Activated T-helper 1 cell treated with anti-CD3 and anti-CD28 coated beads, Interleukin-12 subunit alpha, Interleukin-12 subunit beta, Interleukin-2, Interleukin-4 antibody, amounts not matched to agents 30 ng/mL and 10 ng/mL and 1 ng/mL, durations not matched to agents 14 hours and 24 hours and 36 hours (primary cell): ENCODE measurements around the gene MEGF8. TPM values are rescaled to one million over a fixed set of nuclear protein-coding genes. Genes with fewer than 3 reads are reported as not detected.

Source experiments
- DNase-seq: peaks from one replicate; pipeline ENCODE4 v3.0.0; 2021; ENCODE audit warnings: low spot score
- H3K27ac Mint-ChIP-seq: one replicate; pipeline ENCODE4 v1.8.0; 2021; ENCODE audit warnings: mild to moderate bottlenecking, mixed read lengths
- H3K27me3 Mint-ChIP-seq: one replicate; pipeline ENCODE4 v1.8.0; 2022; ENCODE audit warnings: mild to moderate bottlenecking, moderate library complexity, mixed read lengths; ENCODE audit not compliant: insufficient read depth
- H3K36me3 Mint-ChIP-seq: one replicate; pipeline ENCODE4 v1.8.0; 2021; ENCODE audit warnings: low read depth, mixed read lengths
- H3K4me1 Mint-ChIP-seq: one replicate; pipeline ENCODE4 v1.8.0; 2021; ENCODE audit warnings: low read depth, mixed read lengths
- H3K4me3 Mint-ChIP-seq: one replicate; pipeline ENCODE4 v1.8.0; 2021; ENCODE audit warnings: mild to moderate bottlenecking, moderate library complexity, mixed read lengths
- H3K9me3 Mint-ChIP-seq: one replicate; pipeline ENCODE4 v1.8.0; 2021; ENCODE audit warnings: mixed read lengths
- intact Hi-C: fragments of 100-400 bp; cut with micrococcal nuclease; formaldehyde crosslinking; loops from one replicate; pipeline ENCODE4 v1.15.1; 2024
- total RNA-seq: library from RNA; stranded (reverse); gene quantifications from 2 replicates; pipeline ENCODE4 v1.2.3, GENCODE V29; 2022

The MEGF8 gene
- total RNA-seq, 1 donor from 2014 or later = 7.5 TPM

- DNase-seq = no peak
- Mint-ChIP-seq H3K4me3 (peak overlapping the region; percentile 9), H3K27ac (peak overlapping the region; percentile 21), H3K27me3 (peaks cover 48% of the 10 kb centered on the region), H3K9me3 (no peaks in the 10 kb centered on the region), H3K36me3 (no peaks in the 10 kb centered on the region), H3K4me1 (peaks cover 7% of the 10 kb centered on the region)
- intact Hi-C loops = no loop called here
These were observed 8.9 kb upstream of the MEGF8 start for GRCh38 chr19:42316223-42317211.

GRCh38 chr19:42317535-42317934 is 7.9 kb upstream of the MEGF8 start:
- intact Hi-C loops = no loop called here
- no peak overlapping the region for H3K27ac Mint-ChIP-seq

GRCh38 chr19:42322305-42322704 is 3.1 kb upstream of the MEGF8 start:
- peaks cover 35% of the 10 kb centered on the region for H3K27me3 Mint-ChIP-seq
- H3K36me3 Mint-ChIP-seq = peaks cover 5% of the 10 kb centered on the region
- H3K4me3 Mint-ChIP-seq = no peak overlapping the region
- intact Hi-C loops = no loop called here
- H3K27ac Mint-ChIP-seq = no peak overlapping the region
- DNase-seq = no peak
- no peaks in the 10 kb centered on the region for H3K9me3 Mint-ChIP-seq
- peaks cover 14% of the 10 kb centered on the region for H3K4me1 Mint-ChIP-seq

More at GRCh38 chr19:42317535-42317934, 7.9 kb upstream of the MEGF8 start:
- no peaks in the 10 kb centered on the region for H3K36me3 Mint-ChIP-seq
- no peak for DNase-seq
- peaks cover 47% of the 10 kb centered on the region for H3K27me3 Mint-ChIP-seq
- H3K4me1 Mint-ChIP-seq = peaks cover 7% of the 10 kb centered on the region
- no peak overlapping the region for H3K4me3 Mint-ChIP-seq
- no peaks in the 10 kb centered on the region for H3K9me3 Mint-ChIP-seq

DNA sequence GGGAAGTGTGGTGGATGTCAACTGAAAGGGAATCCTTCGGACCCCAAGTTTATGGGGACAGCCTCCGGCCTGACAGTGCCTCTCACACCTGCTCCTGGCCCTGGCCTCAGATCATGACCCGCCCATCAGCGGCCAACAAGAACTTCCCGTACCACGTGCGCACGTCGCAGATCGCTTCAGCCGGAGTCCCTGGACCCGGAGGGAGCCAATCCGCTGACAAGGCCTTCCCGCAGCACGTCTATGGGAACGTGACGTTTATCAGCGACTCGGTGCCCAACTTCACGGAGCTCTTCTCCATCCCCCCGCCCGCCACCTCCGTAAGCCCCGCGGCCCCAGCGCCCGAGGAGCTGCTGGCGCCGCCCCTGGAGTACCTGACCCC is 2.0 kb upstream of the MEGF8 start:
- intact Hi-C loops = no loop called here
- Mint-ChIP-seq H3K9me3 (no peaks in the 10 kb centered on the region), H3K36me3 (peaks cover 5% of the 10 kb centered on the region), H3K27ac (no peak overlapping the region), H3K4me1 (peaks cover 15% of the 10 kb centered on the region), H3K4me3 (peak overlapping the region; percentile 37), H3K27me3 (peaks cover 33% of the 10 kb centered on the region)
- DNase-seq = no peak

DNA sequence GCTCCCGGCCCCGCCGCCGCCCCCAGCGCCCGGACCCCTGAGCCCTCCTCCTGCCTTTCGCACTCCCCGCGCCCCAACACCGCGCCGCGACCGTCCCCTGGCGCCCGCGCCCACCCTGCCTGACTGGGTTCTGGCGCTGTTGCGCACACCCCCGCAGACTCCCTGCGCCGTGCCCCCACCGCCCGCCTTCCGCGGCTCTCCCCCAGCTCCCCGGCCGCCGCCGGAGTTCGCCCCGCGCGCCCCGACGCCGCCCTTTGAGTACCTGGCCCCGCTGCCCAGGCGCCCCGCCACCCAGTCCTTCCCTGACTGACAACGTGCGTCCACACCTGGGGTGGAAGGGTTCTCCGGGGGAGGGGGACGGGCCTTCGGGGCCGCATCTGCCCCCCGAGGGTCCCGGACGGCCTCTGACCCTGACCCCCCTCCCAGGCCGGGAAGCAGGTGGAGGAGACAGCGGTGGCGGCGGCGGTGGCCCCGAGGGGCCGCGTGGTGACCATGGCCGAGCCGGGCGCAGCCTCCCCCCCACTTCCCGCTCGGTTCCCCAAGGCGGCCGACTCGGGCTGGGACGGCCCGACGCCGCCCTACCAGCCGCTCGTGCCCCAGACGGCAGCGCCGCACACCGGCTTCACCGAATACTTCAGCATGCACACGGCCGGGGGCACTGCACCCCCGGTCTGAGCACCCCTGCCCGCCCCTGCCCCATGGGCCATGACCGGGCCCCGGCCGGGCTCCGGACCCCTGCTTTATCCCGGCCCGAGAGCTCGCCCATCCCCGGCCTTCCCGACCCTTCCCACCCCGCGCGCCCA is 1.4 kb upstream of the MEGF8 start:
- Mint-ChIP-seq H3K4me3 (no peak overlapping the region), H3K27ac (no peak overlapping the region), H3K36me3 (peaks cover 5% of the 10 kb centered on the region), H3K9me3 (no peaks in the 10 kb centered on the region), H3K27me3 (peaks cover 33% of the 10 kb centered on the region), H3K4me1 (peaks cover 15% of the 10 kb centered on the region)
- intact Hi-C loops = no loop called here
- no peak for DNase-seq

GRCh38 chr19:42324655-42325307 is 654 bp upstream of the MEGF8 start:
- no peak for DNase-seq
- Mint-ChIP-seq H3K27me3 (peaks cover 33% of the 10 kb centered on the region), H3K4me3 (peak overlapping the region; percentile 90), H3K27ac (peak overlapping the region; percentile 53), H3K36me3 (peaks cover 5% of the 10 kb centered on the region), H3K9me3 (no peaks in the 10 kb centered on the region), H3K4me1 (peaks cover 15% of the 10 kb centered on the region)
- intact Hi-C loops = loop anchor here (1.0 kb wide), 11 partner anchors 11 to 216 kb away; partner anchors contain the start of genes ERF, PAFAH1B3, PRR19 and TMEM145

DNA sequence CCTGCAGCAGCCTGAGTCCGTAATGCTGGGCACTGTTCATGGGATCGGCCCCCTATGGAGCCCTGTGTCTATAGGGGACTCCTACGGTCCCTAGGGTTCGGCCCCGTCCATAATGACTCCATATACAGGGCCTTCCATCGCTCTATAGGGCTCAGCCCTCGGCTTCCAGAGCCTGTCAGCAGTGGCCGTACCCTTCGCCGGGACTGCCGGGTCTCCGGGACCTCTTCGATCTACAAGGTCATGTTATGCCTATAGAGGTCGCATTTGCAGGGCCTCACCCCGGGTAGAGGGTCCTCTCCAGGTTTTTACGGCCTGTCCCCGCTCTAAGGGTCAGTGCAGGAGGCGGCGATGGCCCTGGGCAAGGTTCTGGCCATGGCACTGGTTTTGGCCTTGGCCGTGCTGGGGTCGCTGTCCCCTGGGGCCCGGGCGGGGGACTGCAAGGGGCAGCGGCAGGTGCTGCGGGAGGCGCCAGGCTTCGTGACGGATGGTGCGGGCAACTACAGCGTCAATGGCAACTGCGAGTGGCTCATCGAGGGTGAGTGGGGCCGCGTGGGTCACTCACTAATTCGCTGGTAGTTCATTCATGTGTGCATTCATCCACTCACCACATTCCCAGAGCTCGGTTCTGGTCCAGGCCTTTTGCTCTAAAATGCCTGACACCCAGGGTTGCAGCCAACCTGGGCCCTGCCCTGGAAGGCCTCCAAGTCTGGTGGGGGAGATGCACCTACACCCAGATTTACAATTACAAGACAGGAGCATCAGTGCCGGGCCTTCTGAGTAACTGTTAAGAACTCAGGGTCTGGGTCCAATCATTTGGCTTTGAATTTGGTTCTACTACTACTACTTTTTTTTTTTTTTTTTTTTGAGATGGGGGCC is 699 bp downstream of the MEGF8 start:
- peaks cover 26% of the 10 kb centered on the region for H3K27me3 Mint-ChIP-seq
- DNase-seq = no peak
- H3K9me3 Mint-ChIP-seq = no peaks in the 10 kb centered on the region
- H3K36me3 Mint-ChIP-seq = peaks cover 5% of the 10 kb centered on the region
- intact Hi-C loops = loop anchor here (1.0 kb wide), 11 partner anchors 13 to 218 kb away; partner anchors contain the start of genes ERF, PAFAH1B3, PRR19 and TMEM145
- peaks cover 15% of the 10 kb centered on the region for H3K4me1 Mint-ChIP-seq
- peak overlapping the region; percentile 48 for H3K27ac Mint-ChIP-seq
- H3K4me3 Mint-ChIP-seq = peak overlapping the region; percentile 90

- intact Hi-C loops = no loop called here
- H3K4me3 Mint-ChIP-seq = peak overlapping the region; percentile 90
These were observed 1.5 kb downstream of the MEGF8 start for GRCh38 chr19:42326969-42327368.

GRCh38 chr19:42327381-42327780 is 1.9 kb downstream of the MEGF8 start:
- peaks cover 18% of the 10 kb centered on the region for H3K27me3 Mint-ChIP-seq
- peaks cover 15% of the 10 kb centered on the region for H3K4me1 Mint-ChIP-seq
- H3K36me3 Mint-ChIP-seq = peaks cover 5% of the 10 kb centered on the region
- no peak overlapping the region for H3K27ac Mint-ChIP-seq
- DNase-seq = no peak
- no peaks in the 10 kb centered on the region for H3K9me3 Mint-ChIP-seq
- intact Hi-C loops = no loop called here
- H3K4me3 Mint-ChIP-seq = no peak overlapping the region

More at GRCh38 chr19:42326969-42327368, 1.5 kb downstream of the MEGF8 start:
- no peak for DNase-seq
- Mint-ChIP-seq H3K36me3 (peaks cover 5% of the 10 kb centered on the region), H3K27ac (no peak overlapping the region), H3K4me1 (peaks cover 15% of the 10 kb centered on the region), H3K27me3 (peaks cover 22% of the 10 kb centered on the region), H3K9me3 (no peaks in the 10 kb centered on the region)

GRCh38 chr19:42328106-42328505 is 2.7 kb downstream of the MEGF8 start:
- Mint-ChIP-seq H3K36me3 (peaks cover 5% of the 10 kb centered on the region), H3K27ac (no peak overlapping the region), H3K4me3 (no peak overlapping the region), H3K27me3 (peaks cover 11% of the 10 kb centered on the region), H3K9me3 (no peaks in the 10 kb centered on the region), H3K4me1 (peaks cover 15% of the 10 kb centered on the region)
- intact Hi-C loops = no loop called here
- DNase-seq = no peak

DNA sequence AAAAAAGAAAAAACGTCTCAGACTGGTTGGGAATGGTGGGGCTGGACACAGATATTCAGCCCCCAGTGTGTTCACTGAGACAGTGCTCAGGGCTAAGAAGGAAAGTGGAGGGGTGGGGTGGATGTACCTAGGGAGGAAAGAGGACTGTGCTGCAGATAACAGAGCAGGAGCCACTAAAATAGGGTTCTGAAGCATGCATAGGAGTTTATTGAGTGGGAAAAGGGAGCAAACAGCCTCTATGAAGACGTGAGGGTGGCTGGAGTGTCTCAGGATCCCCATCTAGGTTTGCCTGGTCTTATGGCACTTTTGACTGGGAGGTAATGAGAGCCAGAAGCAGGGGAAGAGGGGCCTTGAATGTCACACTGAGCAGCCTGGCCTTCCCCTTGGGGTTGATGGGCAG is 3.4 kb downstream of the MEGF8 start:
- peaks cover 7% of the 10 kb centered on the region for H3K27me3 Mint-ChIP-seq
- no peaks in the 10 kb centered on the region for H3K9me3 Mint-ChIP-seq
- H3K4me3 Mint-ChIP-seq = no peak overlapping the region
- H3K36me3 Mint-ChIP-seq = peaks cover 5% of the 10 kb centered on the region
- H3K4me1 Mint-ChIP-seq = peaks cover 15% of the 10 kb centered on the region
- DNase-seq = no peak
- intact Hi-C loops = no loop called here
- no peak overlapping the region for H3K27ac Mint-ChIP-seq

DNA sequence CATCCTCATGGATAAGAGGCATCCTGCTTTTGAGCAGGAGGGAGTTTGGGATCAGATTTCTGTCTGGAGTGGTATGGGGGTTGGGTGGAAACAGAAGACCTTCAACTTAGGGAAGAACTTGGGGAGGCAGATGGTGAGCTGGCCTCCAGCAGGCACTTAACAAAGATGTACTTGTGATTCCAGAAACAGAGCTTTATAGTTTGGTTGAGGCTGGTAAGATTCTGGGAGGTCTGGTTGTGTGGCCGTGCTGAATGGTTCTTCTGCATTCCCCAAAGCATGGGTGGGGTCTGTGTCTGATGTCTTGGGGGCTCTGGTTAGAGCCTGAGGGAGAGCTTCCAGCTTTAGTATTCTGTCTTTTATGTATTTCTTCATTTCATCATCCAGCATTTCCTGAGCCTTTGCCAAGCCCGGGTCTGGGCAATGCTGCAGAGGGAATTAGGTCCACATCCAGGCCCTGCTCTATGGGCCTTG is 4.8 kb downstream of the MEGF8 start:
- Mint-ChIP-seq H3K27me3 (no peaks in the 10 kb centered on the region), H3K4me3 (no peak overlapping the region), H3K36me3 (no peaks in the 10 kb centered on the region), H3K9me3 (no peaks in the 10 kb centered on the region), H3K4me1 (peaks cover 10% of the 10 kb centered on the region), H3K27ac (no peak overlapping the region)
- no peak for DNase-seq
- intact Hi-C loops = no loop called here
